HG02884 (cell line): ENCODE measurements around the gene PTMA.
"Not testable (repeated sequence)": the region's sequence is repeated elsewhere in the genome, so short reads cannot be mapped to it uniquely, and the experiment has no call there.

Source experiments
- ATAC-seq: cut with Tn5 transposase; IDR thresholded peaks from one replicate; pipeline ENCODE4 v1.9.1; 2021; ENCODE audit warnings: mild to moderate bottlenecking, moderate library complexity; ENCODE audit not compliant: unreplicated experiment

The PTMA gene

GRCh38 chr2:231691251-231691772 is 17.0 kb upstream of the PTMA start:
- ATAC-seq = no peak

GRCh38 chr2:231692847-231693246 is 15.5 kb upstream of the PTMA start:
- ATAC-seq = no peak

GRCh38 chr2:231693956-231694355 is 14.4 kb upstream of the PTMA start:
- ATAC-seq = no peak

GRCh38 chr2:231696004-231696367 is 12.3 kb upstream of the PTMA start:
- no peak for ATAC-seq

GRCh38 chr2:231699006-231699405 is 9.3 kb upstream of the PTMA start:
- ATAC-seq = no peak

GRCh38 chr2:231701456-231702373 is 6.6 kb upstream of the PTMA start:
- ATAC-seq = no peak

- no peak for ATAC-seq
Measured at GRCh38 chr2:231704017-231704416, 4.3 kb upstream of the PTMA start.

GRCh38 chr2:231706731-231707624 is 1.3 kb upstream of the PTMA start:
- peak; percentile 33 for ATAC-seq

GRCh38 chr2:231707625-231707926 is 749 bp upstream of the PTMA start:
- no peak for ATAC-seq

GRCh38 chr2:231708773-231709635 is 679 bp downstream of the PTMA start:
- ATAC-seq = no peak

- no peak for ATAC-seq
Measured at GRCh38 chr2:231709636-231709980, 1.3 kb downstream of the PTMA start.

GRCh38 chr2:231709981-231710798 is 1.9 kb downstream of the PTMA start:
- ATAC-seq = no peak

GRCh38 chr2:231710799-231711676 is 2.7 kb downstream of the PTMA start:
- ATAC-seq = no peak

- ATAC-seq = no peak
Measured at GRCh38 chr2:231711677-231712450, 3.5 kb downstream of the PTMA start.

- ATAC-seq = not testable (repeated sequence)
Measured at GRCh38 chr2:231712451-231713021, 4.2 kb downstream of the PTMA start.

GRCh38 chr2:231713406-231713729 is 5.0 kb downstream of the PTMA start:
- ATAC-seq = not testable (repeated sequence)

- ATAC-seq = no peak
Measured at GRCh38 chr2:231713730-231714638, 5.7 kb downstream of the PTMA start.
